Endometrial microvascular endothelial cells (primary cell): ENCODE measurements around the gene MRPL54. TPM values are rescaled to one million over a fixed set of nuclear protein-coding genes. Genes with fewer than 3 reads are reported as not detected.
"Not testable (repeated sequence)": the region's sequence is repeated elsewhere in the genome, so short reads cannot be mapped to it uniquely, and the experiment has no call there.

Experiments
- in situ Hi-C: cut with HindIII; loops from 2 replicates; pipeline ENCODE4 v1.10.0; 2017; ENCODE audit warnings: low sequenced_read_pairs, low pct_unique_long_range_greater_than_20kb; ENCODE audit errors: inconsistent ontology term
- total RNA-seq: library from RNA; depleted of rRNA; stranded (reverse); fragments of >200 nt; gene quantifications from one replicate; pipeline ENCODE4 v1.2.3, GENCODE V29; 2015; ENCODE audit errors: inconsistent ontology term

Gene MRPL54
- total RNA-seq, 1 donor from 2014 or later = 88.7 TPM

GRCh38 chr19:3765121-3765520, 2.6 kb downstream of the MRPL54 start:
- in situ Hi-C loops = no loop called here

DNA sequence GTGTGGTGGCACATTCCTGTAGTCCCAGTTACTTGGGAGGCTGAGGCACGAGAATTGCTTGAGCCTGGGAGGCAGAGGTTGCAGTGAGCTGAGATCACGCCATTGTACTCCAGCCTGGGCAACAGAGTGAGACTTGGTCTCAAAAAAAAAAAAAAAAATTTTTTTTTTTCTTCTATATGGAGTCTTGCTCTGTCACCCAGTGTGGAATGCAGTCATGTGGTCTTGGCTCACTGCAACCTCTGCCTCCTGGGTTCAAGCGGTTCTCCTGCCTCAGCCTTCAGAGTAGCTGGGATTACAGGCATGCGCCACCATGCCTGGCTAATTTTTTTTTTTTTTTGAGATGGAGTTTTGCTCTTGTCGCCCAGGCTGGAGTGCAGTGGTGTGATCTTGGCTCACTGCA, 3.3 kb downstream of the MRPL54 start:
- in situ Hi-C loops = not testable (repeated sequence)

GRCh38 chr19:3766520-3766919, 4.0 kb downstream of the MRPL54 start:
- in situ Hi-C loops = no loop called here

DNA sequence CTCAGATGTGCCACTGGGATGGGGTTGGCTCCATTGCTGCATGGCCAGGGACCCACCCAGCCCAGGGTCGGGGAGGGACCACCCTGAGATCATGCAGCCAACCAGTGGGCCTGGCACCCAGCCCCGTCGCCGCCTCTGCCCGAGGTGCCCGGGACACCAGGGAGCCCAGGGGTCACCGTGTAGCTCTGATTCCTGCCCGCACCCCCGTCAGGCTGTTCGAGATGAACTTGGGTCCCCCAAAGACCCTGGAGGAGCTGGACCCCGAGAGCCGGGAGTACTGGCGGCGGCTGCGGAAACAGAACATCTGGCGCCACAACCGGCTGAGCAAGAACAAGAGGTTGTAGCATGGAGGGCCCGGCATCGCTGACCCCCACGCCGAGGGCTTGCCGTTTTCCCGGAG, 4.6 kb downstream of the MRPL54 start:
- in situ Hi-C loops = no loop called here

DNA sequence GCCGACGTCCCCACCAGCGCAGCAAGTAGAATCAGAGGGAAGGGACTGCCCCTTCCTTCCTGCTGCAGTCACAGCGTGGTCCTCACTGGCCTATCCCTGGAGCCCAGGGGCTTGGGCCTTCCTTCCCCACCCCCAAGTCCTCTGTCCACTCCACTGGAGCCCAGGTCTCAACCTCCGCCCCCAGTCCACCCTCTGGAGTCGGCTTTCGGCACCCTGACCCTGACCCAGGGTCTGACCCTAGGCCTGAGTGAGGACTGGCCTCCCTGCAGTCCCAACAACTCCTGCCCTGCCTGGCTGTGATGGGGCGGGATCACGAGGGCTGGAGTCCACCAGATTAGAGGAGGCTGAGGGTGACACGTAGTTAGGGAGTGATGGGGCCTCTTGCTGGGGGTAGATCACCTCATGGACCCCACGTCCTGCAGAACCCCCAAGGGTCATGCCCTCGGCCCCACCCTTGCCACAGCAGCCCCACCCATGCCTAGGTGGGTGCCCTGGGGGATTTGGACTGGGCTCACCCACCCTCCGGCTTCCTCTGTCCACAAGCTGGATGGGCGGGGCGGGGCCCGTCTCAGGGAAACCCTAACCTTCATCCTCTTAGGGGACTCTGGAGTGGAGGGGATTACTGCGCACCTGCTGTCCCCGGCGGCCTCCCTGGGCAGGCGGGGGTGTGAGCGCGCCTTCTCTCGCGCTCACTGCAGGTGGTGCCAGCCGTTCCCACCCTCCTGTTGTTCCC, 5.7 kb downstream of the MRPL54 start:
- in situ Hi-C loops = no loop called here

DNA sequence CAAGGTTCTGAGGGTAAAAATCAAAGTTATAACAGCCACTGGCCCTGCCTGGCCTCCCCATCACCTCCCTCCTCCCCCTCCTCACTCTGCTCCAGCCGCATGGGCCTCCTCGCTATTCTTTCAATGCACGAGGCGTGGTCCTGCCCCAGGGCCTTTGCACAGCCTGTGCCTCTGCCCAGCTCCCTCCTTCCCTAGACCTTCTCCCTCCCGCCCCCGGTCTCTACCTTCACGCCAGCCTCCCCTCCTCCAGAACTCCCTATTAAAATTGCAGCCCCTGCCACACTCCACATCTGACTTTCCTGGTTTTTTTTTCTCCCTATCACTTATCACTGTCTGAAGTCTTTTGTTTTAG, 6.2 kb downstream of the MRPL54 start:
- in situ Hi-C loops = no loop called here

- in situ Hi-C loops = no loop called here
Measured at GRCh38 chr19:3769494-3769893, 7.0 kb downstream of the MRPL54 start.

- in situ Hi-C loops = no loop called here
Measured at GRCh38 chr19:3770136-3770999, 7.9 kb downstream of the MRPL54 start.

DNA sequence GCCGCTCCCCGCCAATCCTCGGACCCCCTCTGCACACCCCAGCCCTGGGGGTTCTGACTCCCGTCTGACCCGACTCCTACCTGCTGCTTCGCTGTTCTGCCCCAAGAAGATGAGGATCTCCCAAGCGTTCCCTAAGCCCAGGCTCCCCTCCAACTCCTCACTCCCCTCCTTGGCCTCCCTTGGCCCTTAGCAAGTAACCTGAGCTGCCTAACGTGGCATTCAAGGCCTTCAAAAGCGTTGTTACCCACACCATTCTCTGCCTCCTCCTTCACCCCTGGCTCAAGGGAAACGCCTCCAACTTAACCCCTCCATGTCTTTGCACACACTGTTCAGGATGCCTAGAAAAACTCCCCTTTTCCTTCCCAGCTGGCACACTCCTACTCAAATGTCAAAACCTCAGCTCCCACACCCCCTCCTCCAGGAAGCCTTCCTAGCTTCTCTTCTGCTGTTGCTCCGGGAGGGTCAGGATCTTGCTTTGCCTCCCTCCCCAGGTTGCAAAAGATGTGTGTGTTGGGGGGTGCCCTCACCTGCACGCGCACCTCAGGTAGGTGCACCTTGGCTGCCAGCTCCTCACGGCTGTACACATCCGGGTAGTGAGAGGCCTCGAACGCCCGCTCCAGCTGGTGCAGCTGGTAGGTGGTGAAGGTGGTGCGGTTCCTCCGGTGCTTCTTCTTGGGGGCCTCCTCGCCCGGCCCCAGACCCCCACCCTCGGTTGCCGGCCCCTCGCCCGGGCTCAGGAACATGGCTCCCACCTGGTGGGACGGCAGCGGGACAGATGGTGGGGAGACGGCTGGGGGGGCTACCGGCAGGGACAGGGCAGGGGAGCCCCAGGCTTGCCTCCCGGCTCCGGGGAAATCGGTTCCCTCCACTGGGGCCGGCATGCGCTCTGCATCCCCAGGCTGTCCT, 8.8 kb downstream of the MRPL54 start:
- in situ Hi-C loops = no loop called here

DNA sequence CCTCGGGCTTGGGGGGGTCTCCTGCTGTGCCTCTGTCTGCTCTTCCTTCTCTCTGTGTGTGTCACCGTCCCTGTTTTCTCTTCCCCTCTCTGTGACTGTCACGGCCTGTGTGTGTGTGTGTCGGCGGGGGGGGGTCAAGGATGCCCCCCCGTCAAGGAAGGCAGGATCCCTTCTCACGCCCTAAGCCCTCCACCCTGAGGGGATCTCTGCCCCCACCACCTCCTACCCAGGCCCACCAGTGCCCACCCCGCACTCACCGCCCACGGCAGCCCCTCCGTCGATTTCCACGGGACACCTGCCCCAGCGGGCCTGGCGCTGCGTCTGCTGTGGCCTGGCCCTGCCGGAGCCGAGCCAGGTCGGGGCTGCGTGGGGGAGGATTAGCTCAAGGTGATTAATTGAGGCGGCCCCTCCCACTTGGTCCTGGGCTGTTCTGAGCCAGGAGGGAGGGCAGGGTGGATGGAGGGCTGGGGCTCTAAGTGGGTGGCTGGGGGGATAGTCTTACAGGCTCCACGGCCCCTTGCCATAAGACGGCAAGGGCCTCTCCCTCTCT, 9.5 kb downstream of the MRPL54 start, which contains the start of gene RAX2:
Gene RAX2 (minus strand): TSS at position 323 of the 550 bp plus-strand sequence. CDS start 486 bp downstream, outside the sequence.
- in situ Hi-C loops = no loop called here

- in situ Hi-C loops = no loop called here
Measured at GRCh38 chr19:3773814-3774515, 11.5 kb downstream of the MRPL54 start.

DNA sequence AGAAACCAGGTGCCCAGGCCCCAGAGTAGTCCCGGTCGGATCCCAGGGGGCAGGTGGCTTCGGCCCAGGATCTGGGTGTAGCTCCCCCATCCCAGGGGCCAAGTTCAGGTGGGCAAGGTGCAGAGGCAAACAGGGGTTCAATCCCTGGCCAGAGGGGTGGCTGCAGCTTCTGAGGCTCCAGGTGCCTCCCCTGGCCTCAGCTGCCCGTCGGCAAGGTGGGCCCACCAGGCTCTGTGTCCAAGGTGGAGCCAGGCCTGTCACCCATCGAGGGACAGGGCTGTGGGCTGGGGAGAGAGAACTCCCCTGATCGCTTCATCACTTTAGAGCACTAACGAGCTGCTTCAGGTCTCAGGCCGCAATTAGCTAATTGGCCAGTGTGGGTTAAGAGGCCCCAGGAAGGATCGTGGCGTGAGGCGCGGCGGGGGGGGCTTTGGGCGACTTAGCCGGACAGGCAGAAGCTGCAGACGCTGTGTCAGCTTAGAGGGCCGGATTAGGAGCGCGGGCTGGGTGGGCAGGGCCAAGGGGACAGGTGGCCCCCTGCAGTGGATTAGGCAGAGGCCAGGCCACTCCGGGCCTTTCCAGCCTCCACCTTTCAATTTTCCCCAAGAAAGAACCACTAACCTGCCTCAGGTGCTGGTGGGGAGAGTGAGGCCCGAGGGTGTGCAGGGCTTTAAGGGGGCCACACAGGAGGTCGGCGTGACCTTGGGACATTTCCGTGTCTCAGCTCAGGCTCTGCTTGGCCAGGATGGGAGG, 12.3 kb downstream of the MRPL54 start:
- in situ Hi-C loops = no loop called here

DNA sequence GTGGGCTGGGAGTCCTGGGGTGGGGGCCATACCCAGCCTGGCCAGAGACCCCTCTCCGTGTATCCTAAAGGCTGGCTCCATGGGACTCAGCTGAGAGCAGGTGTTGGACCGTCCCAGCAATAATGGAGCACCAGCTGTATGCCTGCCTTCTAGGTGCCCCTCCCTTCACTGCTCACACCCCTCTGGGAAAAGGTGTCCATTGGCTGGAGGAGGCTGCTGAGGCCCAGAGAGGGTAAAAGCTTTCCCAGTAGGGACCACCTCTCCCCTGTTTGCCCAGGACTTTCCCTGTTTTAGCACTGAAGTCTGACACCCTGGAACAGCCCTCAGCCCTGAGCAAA, 12.9 kb downstream of the MRPL54 start:
- in situ Hi-C loops = no loop called here

DNA sequence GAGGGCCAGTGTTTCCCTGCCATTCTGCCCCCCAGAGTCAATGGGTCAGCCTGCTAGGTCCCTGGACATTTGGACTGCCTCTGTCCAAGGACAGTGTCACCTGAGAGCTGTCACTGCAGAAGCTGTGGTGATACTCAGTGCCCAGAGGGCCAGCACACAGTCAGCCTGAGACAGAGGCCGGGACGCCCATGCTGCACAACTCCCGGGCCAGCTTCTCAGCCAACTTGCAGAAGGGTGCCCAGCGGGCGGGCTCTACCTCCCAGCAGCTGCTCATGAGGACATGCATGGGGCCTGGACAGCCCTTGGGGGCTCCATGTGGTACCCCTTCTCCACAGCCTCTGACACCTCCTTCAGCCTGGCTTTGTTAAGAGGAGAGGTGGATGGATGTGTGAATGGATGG, 13.3 kb downstream of the MRPL54 start:
- in situ Hi-C loops = no loop called here

GRCh38 chr19:3776479-3777040, 14.1 kb downstream of the MRPL54 start:
- in situ Hi-C loops = no loop called here

- in situ Hi-C loops = no loop called here
Measured at GRCh38 chr19:3778104-3778867, 15.8 kb downstream of the MRPL54 start.
